ENCODE data around the gene ATP5PO.

ATP5PO gene

DNA sequence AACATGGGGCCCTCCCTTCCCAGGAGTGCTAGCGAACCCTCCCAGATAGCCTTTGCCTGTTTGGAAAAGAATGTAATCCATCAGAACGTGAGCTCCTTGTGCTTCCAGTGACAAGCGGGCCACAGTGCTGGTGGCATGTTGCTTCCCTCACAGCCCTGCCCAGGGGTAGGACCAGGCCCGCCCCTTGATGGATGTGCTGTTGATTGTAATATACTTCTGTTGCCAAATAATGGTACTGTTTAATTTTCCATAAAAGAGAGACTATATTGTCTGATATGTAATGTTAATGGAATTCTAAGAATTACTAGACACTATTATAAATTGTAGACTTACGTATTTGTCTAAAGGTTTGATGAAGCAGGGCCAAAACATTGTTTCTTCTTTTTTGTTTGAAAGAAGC is 16.4 kb downstream of the ATP5PO start:
- DNase-seq (ENCODE audit: low read depth, low spot score), result no peak

DNA sequence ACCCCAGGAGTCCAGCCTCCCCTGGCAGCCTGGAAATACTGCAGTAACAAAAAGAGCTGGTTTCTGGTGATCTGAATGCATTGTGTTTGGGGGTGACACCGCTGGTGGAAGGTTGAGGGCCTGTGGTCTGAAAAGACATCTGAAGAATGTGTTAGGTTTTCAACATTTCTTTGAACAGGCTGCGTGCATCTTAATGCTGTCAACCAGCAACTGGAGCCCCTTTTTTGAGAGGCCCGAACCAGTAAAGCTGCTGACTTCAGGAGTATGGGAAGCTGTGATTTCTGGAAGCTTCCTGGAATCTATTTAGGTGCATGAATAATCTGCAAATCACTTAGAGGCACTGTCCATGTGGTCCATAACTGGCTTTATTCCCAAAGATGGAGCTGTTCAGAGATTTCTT is 17.0 kb downstream of the ATP5PO start:
- no peak for DNase-seq (ENCODE audit: low read depth, low spot score)

DNA sequence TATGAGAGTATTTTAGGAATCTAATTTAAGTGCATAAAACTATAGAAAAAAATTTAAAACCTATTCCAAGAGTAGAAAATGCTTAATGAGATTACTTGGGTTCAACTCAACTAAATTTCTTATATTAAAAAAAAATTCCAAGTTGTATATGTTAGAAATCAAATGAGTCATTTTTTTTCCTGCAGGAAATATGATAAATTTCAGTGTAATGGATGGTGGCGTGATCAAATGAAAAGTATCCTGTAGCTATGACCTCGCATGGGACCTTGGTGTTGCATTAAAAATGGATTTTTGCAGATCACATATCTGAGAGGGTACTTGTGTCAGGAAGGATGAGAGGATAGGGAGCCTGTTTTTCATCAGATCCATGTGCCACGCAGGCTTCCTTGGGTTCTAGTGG is 17.9 kb downstream of the ATP5PO start:
- no peak for DNase-seq (ENCODE audit: low read depth, low spot score)

DNA sequence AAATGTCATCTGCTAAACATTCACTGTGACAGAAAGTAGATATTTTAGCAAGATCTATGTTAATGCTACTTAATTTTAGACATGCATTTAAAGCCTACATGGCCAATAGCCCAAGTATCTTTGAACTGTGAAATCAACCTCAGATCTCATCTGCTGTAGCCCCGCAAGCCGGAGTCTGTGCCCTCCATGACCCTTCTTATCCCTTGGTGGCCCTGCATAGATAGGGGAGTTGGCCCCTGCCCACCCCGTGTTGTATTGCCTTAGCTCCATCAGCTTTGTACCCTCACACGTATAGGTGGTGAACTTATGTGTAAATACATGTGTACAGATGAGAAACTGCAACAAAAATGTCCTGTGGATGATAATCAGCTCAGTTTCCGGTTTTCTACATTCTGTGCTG is 18.5 kb downstream of the ATP5PO start:
- DNase-seq (ENCODE audit: low read depth, low spot score), result no peak

DNA sequence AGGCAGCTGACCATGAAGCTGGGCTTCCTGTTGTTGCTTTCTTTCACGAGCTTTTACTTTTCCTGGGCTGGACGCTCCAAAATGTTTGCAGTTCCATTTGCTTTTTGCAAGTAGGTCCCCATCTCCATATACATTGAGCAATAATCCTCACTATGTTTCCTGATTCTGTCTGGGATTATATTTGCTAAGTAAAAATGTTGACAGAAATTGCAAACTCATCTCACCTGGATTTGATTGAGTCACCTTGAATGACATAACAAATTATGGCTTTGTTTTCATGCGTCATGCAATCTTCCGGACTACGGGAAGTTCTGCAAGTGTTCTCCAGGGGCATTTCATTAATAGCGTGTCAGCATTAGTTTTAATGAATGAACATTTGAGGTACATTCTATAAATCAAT is 18.9 kb downstream of the ATP5PO start:
- DNase-seq (ENCODE audit: low read depth, low spot score), result no peak

DNA sequence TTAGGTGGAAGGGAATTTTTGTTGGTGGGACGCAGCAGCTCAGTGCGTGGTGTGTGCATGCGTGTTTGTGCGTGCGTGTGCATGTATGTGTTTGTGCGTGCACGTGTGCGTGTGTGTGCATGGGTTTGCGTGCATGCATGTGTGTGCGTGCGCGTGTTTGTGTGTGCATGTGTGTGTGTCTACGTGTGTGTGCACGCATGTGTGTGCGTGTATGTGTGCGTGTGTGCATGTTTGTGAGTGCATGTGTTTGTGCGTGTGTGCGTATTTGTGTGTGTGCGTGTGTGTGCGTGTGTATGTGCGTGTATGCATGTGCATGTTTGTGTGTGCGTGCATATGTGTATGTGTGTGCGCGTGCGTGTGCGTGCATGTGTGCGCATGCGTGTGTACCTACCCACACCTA is 20.2 kb downstream of the ATP5PO start:
- no peak for DNase-seq (ENCODE audit: low read depth, low spot score)

DNA sequence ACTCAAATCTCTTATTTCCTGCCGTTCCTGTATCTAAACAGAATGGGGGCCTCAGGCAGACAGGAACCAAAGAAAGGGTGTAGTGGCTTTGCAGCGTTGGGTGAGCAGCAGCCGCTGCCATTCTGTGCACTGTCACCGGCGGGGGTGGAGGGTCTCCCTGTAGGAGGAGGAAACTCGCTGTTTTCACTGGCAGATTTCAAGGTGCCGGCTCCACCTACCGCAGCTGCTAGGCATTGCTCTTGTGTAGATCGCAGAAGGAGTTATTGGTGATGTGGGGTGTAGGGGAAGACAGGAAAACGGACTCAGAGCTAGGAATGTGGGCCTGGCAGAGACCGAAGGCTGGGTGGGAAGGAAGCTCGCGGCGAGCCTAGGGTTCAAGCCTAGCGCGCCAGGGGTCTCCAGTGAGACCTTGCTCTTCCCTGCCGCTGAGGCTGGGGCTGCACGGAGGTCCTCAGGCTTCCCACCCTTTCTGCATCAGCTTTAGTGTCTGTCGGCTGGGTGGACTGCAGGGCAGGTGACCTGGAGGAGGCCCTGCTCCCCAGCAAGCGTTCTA is 20.8 kb downstream of the ATP5PO start:
- DNase-seq (ENCODE audit: low read depth, low spot score), result peak; percentile 87

DNA sequence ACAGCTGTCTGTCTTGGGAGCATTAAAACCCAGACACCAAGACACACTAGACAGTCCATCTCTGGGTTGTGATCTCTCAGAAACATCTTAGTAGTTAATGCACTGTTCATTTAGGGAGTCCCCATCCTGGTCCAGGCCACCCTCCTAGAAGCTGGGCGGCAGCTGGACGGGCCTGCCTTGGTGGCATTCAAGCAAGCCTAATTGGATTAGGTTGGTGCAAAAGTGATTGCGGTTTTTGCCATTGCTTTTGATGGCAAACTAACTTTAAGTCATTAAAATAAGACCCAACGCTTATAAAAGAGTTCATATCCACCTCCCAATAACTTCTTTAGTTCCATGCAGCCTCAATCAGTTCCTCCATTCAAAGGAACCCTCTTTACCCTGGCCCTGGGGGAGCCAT is 21.7 kb downstream of the ATP5PO start:
- no peak for DNase-seq (ENCODE audit: low read depth, low spot score)

DNA sequence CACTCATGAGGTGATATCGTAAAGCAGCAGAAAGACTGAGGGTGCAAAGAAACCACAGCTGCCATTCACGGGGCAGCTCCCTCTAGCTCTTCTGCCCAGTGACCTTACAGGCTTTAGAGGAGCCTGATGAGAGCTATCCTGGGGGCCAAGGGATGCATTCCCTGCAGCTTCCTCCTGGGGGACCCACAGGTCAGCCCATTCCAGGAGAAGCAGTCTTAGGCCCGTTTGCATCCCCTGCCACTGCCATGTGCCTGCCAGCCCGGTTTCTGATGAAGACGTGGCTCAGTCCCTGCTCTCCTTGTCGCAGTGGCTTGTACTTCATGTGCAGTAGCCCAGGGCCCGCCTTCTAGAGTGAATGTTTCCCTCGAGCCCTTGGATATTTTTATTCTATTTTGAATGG is 22.8 kb downstream of the ATP5PO start:
- DNase-seq (ENCODE audit: low read depth, low spot score), result peak; percentile 63

DNA sequence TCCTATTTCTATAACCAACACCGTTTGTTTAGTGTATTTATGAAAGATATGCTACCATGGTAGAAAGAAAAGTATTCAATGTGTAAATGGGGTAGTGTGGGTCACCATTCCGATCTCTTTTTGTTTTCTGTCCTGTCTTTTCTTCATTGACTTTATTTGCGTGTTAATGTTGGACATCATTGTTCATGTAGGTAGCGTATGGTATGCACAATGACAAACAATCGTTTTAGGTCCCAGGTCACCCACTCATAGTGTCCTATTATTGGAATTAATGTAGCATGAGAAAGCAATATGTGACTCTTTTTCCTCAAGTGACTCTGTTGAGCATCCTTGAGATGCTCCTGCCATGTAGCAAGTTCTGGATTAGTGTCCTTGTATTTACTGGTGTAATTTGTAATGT is 25.4 kb downstream of the ATP5PO start:
- DNase-seq (ENCODE audit: low read depth, low spot score), result no peak

DNA sequence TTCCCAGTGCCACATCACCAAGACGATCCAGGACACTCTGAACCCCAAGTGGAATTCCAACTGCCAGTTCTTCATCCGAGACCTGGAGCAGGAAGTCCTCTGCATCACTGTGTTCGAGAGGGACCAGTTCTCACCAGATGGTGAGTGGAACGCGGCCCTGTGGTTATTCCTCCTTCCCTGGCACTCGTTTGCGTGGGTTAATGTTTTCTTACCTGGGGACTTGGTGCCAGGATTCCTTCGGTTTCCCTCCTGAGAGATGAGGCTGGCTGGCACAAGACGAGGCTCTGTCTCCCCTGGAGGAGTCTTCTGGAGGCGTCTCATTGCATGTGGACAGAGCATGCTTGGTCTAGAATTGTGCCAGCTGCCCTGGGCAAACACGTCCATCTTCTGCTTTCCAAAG is 29.3 kb downstream of the ATP5PO start:
- DNase-seq (ENCODE audit: low read depth, low spot score), result no peak

DNA sequence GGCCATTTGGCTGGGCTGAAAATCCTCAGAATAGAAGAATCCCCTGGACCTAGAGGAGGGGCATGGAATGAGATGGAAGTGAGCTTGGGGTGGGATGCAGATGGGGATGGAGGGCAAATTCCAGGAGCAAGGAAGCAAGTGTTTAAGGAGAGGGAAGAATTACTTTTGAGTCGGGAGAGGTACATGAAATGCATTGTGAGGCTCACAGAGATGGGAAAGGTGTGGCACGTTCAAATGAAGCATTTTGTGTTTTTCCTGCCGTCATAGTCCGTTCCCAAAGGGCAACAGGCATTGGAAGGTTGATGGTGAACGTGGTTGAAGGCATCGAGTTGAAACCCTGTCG is 30.5 kb downstream of the ATP5PO start:
- no peak for DNase-seq (ENCODE audit: low read depth, low spot score)

DNA sequence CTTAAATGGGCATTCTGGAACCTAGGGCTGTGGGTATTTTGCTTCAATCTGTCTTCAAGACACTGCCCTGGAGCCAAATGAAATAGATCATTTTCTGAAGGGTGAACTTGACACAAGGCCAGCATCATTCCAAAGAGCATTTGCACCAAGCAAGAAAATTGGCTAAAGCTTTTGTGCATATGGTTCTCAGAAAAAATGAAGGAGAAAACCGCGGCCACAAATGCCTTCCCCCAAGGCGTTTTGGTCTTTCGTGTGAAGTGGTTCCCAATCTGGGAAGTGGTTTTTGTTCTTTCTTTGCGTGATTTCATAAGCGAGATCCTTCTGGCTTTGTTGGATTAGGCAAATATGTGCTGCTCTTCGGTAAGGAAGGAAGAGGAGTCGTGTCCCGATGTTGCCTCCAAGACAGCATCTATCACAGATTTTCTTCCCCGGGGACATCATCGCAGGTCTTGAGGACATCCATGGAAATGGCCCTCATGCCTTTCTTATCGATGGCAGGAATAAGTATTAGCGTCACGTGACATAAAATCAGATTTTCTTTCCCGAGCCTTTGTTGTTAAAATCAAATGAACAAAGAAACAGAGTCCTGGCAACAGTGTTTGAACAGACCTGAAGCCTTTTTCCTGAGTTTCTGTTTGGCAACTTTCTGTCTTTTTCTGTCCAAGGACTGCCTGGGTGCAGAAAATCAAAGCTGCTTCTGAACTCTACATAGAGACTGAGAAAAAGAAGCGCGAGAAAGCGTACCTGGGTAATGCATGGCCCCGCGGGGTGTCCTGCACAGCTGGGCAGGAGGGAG is 31.0 kb downstream of the ATP5PO start:
- no peak for DNase-seq (ENCODE audit: low read depth, low spot score)

DNA sequence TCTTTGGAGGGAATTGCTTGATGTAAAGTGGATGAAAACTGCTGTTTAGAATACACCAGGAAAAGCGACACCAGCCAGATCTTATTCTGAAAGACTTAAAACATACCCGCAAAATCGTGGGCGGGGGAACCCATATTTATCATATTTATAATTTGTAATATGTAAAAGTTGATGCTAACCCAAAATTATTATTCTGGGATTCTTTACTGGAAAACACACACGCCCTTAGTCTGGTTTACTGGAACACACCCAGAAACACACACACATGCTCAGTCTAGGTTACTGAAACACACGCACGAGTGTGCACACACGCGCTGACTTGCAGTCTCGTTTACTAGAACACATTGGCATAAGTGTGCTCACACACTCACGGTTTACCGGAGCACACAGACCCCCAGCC is 32.5 kb downstream of the ATP5PO start:
- no peak for DNase-seq (ENCODE audit: low read depth, low spot score)

DNA sequence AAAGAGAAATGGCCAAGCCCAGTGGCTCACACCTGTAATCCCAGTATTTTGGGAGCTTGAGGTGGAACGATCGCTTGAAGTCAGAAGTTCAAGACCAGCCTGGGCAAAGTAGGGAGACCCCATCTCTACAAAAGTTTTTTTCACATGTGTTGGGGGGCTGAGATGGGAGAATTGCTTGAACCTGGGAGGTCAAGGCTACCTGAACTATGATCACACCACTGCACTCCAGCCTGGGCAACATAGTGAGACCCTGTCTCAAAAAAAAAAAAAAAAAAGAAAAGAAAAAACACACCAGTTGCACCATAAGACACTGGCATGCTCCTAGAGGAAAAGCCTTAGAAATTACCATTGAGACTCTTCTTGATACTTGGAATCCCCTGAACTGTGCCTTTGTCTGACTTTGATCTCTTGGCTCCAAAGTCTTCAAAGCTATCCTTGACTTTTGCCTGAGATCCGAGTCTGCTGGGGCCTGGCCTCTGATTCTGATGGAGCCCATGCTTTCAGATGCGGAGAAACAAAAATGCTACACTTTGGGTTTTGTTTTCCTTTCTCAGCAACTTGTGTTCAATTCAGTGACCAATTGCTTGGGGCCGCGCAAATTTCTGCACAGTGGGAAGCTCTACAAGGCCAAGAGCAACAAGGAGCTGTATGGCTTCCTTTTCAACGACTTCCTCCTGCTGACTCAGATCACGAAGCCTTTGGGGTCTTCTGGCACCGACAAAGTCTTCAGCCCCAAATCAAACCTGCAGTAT is 33.7 kb downstream of the ATP5PO start:
- no peak for DNase-seq (ENCODE audit: low read depth, low spot score)

DNA sequence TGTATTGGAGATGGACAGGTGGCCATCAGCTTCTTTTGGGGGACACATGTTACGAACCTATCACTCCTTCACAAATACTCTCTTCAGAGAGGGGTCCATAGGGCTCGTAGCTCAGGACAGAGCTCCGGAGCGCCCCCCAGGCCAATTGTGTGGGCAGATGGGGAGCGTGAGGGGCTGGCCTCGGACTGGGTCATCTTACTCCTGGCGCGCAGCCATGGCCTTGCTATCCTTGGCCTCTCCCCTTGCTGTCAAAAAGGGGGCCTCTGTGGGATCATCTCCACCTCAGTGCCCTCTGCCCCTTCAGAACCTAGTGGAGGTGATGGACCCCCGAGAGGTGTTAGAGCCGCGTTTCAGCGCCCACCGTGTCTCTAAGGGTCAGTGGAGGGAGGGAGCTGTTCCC is 35.0 kb downstream of the ATP5PO start:
- no peak for DNase-seq (ENCODE audit: low read depth, low spot score)

DNA sequence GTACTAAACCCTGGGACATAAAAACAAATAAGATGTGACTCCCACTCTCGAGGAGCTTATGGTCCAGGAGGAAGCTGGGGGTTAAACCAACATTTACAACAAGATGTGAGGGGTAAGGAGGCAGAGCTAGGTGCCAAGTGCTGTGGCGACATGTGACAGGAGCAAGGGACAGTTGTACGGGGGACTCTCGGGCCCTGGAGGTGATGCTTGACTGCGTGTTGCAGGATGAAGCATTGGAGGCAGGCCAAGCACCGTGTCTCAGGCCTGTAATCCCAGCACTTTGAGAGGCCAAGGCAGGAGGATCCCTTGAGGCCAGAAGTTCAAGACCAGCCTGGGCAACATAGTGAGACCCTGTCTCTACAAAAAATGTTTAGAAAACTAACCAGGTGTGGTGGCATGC is 36.8 kb downstream of the ATP5PO start:
- no peak for DNase-seq (ENCODE audit: low read depth, low spot score)

DNA sequence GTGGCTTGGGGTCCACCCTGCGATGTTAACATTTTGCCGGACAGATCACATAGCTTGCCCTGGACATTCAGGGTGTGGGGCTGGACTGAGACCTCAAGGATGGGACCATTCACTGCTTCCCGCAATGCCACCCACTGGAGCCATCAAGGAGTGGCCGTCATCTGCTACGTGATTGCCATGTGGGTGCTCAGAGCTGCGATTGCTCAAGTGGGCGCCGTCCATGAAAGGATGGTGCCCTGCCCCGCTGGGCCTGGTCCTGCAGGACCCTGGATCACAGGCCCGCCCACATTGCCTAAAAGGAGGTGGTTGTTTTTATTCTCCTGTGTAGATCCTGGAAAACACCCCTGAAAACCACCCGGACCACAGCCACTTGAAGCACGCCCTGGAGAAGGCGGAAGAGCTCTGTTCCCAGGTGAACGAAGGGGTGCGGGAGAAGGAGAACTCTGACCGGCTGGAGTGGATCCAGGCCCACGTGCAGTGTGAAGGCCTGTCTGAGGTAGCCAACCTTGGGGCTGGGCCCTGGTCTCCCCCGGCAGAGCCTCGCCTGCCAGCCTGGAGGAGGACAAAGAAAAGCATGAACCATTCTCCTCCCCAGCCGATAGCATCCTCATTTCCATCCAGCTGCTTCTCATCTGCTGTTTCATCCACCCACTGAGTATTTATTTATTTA is 40.4 kb downstream of the ATP5PO start:
- no peak for DNase-seq (ENCODE audit: low read depth, low spot score)

DNA sequence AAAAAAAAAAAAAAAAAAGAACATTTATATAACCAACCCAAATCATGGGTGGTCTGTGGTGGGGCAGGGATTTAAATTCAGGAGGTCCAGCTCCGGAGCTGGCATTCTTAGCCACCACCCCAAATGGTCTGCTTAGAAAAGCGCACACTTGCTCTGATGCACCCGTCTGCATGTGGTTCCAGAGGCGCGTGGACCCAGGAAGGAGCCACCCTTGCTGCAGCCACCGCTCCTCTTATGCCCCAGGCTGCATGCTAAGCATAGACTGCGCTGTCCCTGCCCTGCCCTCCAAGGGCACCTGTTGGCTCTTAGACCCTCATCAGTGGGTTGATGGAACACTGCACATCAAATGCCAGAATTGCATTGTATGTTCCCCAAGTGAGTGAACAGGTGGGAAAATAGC is 41.4 kb downstream of the ATP5PO start:
- no peak for DNase-seq (ENCODE audit: low read depth, low spot score)

DNA sequence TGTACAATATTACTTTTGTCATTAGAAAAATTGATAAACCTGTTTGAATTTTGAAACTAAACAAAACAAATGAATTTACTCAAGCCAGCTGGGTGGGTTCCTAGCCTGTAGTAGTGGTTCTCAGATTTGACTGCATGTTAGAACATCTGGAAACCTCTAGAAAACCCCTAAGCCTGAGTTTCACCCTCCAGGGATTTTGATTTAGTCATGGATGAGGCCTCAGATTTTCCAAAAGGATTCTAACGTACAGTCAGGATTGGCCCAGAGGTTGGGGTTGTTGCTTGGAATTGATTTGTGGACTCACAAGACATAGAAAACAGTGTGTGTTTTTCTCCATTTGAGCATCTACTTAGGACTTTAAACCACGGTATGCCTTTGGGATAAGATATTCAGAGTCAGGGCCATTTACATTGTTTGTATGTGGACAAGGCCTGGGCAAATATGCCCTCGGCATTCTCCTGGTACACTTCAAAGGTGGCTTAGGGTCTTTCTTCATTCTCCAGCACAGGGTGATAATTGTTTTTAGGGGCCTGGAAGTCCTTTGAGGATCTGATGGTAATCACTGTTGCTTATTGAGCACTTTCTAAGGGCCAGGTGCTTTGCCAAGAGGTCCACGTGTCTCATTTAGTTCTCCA is 42.6 kb downstream of the ATP5PO start:
- no peak for DNase-seq (ENCODE audit: low read depth, low spot score)

DNA sequence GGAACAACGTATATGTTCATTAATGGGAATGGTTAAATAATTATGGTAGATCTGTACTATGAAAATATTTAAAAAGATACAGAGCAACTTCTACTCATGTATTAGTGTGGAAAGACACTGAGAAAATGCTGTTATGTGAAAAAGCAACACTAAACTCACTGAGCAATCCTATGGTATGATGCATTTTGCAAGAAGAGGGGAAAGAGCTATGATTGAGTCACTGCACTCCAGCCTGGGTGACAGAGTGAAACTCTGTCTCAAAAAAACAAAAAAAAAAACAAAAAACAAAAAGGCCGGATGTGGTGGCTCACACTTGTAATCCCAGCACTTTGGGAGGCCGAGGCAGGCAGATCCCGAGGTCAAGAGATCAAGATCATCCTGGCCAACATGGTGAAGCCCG is 44.4 kb downstream of the ATP5PO start:
- no peak for DNase-seq (ENCODE audit: low read depth, low spot score)

DNA sequence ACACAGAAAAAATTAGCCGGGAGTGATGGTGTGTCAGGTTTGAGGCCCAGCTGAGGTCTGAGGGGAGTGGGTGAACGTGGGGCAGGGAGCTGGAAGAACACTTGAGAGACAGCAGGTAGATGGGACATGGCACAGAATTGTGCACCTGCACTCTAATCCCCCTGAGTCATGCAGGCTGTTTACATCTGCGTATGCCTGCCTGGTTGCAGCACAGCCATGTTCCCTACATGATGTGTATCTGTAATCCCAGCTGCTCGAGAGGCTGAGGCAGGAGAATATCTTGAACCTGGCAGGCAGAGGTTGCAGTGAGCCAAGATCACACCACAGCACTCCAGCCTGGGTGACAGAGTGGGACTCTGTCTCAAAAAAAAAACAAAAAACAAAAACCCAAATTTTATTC is 44.8 kb downstream of the ATP5PO start:
- no peak for DNase-seq (ENCODE audit: low read depth, low spot score)
